H1 (cell line): Measurements from ENCODE around the gene FBXO30. TPM values are rescaled to one million over a fixed set of nuclear protein-coding genes. Genes with fewer than 3 reads are reported as not detected.

Experiments used
- CTCF ChIA-PET: fragments of 300-600 bp; sonication (Branson Sonifier 250); formaldehyde crosslinking; loops from one replicate; lab custom pipeline; 2021; ENCODE audit not compliant: partially characterized antibody; lab: Charles Lee
- POLR2A ChIA-PET: fragments of 300-600 bp; sonication (Branson Sonifier 250); formaldehyde crosslinking; loops from one replicate; lab custom pipeline; 2021; ENCODE audit warnings: inconsistent platforms; ENCODE audit not compliant: partially characterized antibody; lab: Charles Lee
- DNase-seq, 2 experiments: peaks; one replicate each; pipeline versions ENCODE4 v3.0.0 to v3.0.0-alpha.2; 2010 to 2022; ENCODE audit warnings: low spot score in 2 of 2, low read depth in 1 of 2, mixed read lengths in 1 of 2
- FAIRE-seq: peaks from 2 replicates; lab custom pipeline; 2011; peaks lifted over from hg19 to GRCh38; lab: Jason Lieb, UNC
- H2AFZ ChIP-seq: 2 replicates; pipeline ENCODE4 v1.8.1; 2012; ENCODE audit warnings: low read length, inconsistent platforms
- H2AK5ac ChIP-seq: 2 replicates; pipeline ENCODE4 v1.6.1; 2013; ENCODE audit warnings: low read depth, low read length
- H2BK120ac ChIP-seq: replicated peaks from 2 replicates; pipeline ENCODE3; 2013; ENCODE audit warnings: low read depth, low read length, inconsistent platforms
- H2BK12ac ChIP-seq: 2 replicates; pipeline ENCODE4 v1.6.1; 2013; ENCODE audit warnings: low read depth, low read length
- H2BK15ac ChIP-seq: 2 replicates; pipeline ENCODE4 v1.6.1; 2013; ENCODE audit warnings: low read length
- H2BK20ac ChIP-seq: 2 replicates; pipeline ENCODE4 v1.6.1; 2013; ENCODE audit warnings: low read length
- H2BK5ac ChIP-seq: 2 replicates; pipeline ENCODE4 v1.6.1; 2013; ENCODE audit warnings: low read depth, low read length
- H3K14ac ChIP-seq: 2 replicates; pipeline ENCODE4 v1.6.1; 2013; ENCODE audit warnings: inconsistent platforms; ENCODE audit not compliant: insufficient read length
- H3K18ac ChIP-seq: 2 replicates; pipeline ENCODE4 v1.6.1; 2013; ENCODE audit warnings: low read length; ENCODE audit errors: extremely low read depth
- H3K23ac ChIP-seq: 2 replicates; pipeline ENCODE4 v1.6.1; 2013; ENCODE audit warnings: inconsistent platforms; ENCODE audit not compliant: insufficient read length
- H3K23me2 ChIP-seq: 2 replicates; pipeline ENCODE4 v1.6.1; 2013; ENCODE audit warnings: low read depth, low read length
- H3K27ac ChIP-seq: 2 replicates; pipeline ENCODE4 v1.6.1; 2011; ENCODE audit warnings: low read depth, low read length, inconsistent platforms
- H3K27me3 ChIP-seq, 4 experiments: replicated peaks in 1 of 4; 1 replicate in 1 of 4; 2 replicates in 3 of 4; pipeline versions ENCODE4 v1.6.1 to v1.8.1; 2011 to 2013; ENCODE audit warnings: low read length in 3 of 4, mild to moderate bottlenecking in 3 of 4, inconsistent platforms in 2 of 4, mixed read lengths in 2 of 4, moderate library complexity in 1 of 4; ENCODE audit not compliant: control insufficient read depth in 3 of 4, insufficient read depth in 3 of 4; ENCODE audit errors: extremely low read depth in 1 of 4
- H3K36me3 ChIP-seq, 4 experiments: 2 replicates each; pipeline versions ENCODE4 v1.6.1 to v1.8.1; 2011 to 2013; ENCODE audit warnings: mild to moderate bottlenecking in 4 of 4, low read length in 3 of 4, moderate library complexity in 2 of 4, control low read depth in 1 of 4, inconsistent platforms in 1 of 4; ENCODE audit not compliant: insufficient read depth in 4 of 4, control insufficient read depth in 2 of 4
- H3K4ac ChIP-seq: replicated peaks from 2 replicates; pipeline ENCODE3; 2013; ENCODE audit warnings: low read length, low read depth, mixed read lengths, inconsistent platforms; ENCODE audit not compliant: insufficient read length
- H3K4me1 ChIP-seq, 4 experiments: replicated peaks in 1 of 4; 1 replicate in 1 of 4; 2 replicates in 3 of 4; pipeline versions ENCODE4 v1.6.1 to v1.8.1; 2011 to 2013; ENCODE audit warnings: low read length in 3 of 4, inconsistent platforms in 2 of 4, mixed read lengths in 1 of 4; ENCODE audit not compliant: insufficient read depth in 4 of 4, control insufficient read depth in 3 of 4
- H3K4me2 ChIP-seq, 2 experiments: 2 replicates each; pipeline versions ENCODE4 v1.6.1 to v1.8.1; 2011 to 2013; ENCODE audit warnings: low read depth in 2 of 2, low read length in 2 of 2, control low read depth in 1 of 2, inconsistent platforms in 1 of 2, mild to moderate bottlenecking in 1 of 2; ENCODE audit not compliant: insufficient read depth in 1 of 2
- H3K4me3 ChIP-seq, 4 experiments: fragments of 200-600, 300-600 bp in 1 of 4; sonication (generic), shearing (Covaris generic), sonication (Bioruptor Twin) in 1 of 4; 2 replicates each; pipeline versions ENCODE4 v1.5.1 to v1.8.1; 2011 to 2016; ENCODE audit warnings: low read length in 4 of 4, low read depth in 3 of 4, control low read depth in 2 of 4, inconsistent platforms in 2 of 4, mild to moderate bottlenecking in 2 of 4, mixed read lengths in 1 of 4, moderate library complexity in 1 of 4; ENCODE audit not compliant: insufficient read depth in 2 of 4; ENCODE audit errors: extremely low read depth in 1 of 4
- H3K56ac ChIP-seq: replicated peaks from 2 replicates; pipeline ENCODE3; 2013; ENCODE audit warnings: low read depth, mild to moderate bottlenecking, mixed read lengths, low read length, inconsistent platforms; ENCODE audit not compliant: insufficient read length
- H3K79me1 ChIP-seq: 2 replicates; pipeline ENCODE4 v1.6.1; 2013; ENCODE audit warnings: low read depth, low read length, control low read depth
- H3K79me2 ChIP-seq, 2 experiments: 2 replicates each; pipeline versions ENCODE4 v1.6.1 to v1.8.1; 2012 to 2013; ENCODE audit warnings: low read length in 2 of 2, mild to moderate bottlenecking in 2 of 2, inconsistent platforms in 1 of 2; ENCODE audit not compliant: insufficient read depth in 2 of 2, control insufficient read depth in 1 of 2
- H3K9ac ChIP-seq, 4 experiments: replicated peaks in 1 of 4; 1 replicate in 1 of 4; 2 replicates in 3 of 4; pipeline versions ENCODE4 v1.6.1 to v1.8.1; 2011 to 2013; ENCODE audit warnings: low read depth in 3 of 4, low read length in 3 of 4, control low read depth in 2 of 4, mild to moderate bottlenecking in 2 of 4, moderate library complexity in 2 of 4, inconsistent platforms in 1 of 4; ENCODE audit errors: extremely low read depth in 1 of 4
- H3K9me3 ChIP-seq, 2 experiments: 2 replicates each; pipeline versions ENCODE4 v1.6.1 to v1.8.1; 2012 to 2013; ENCODE audit warnings: mild to moderate bottlenecking in 2 of 2, moderate library complexity in 2 of 2, control low read depth in 1 of 2, inconsistent platforms in 1 of 2, low read depth in 1 of 2, low read length in 1 of 2, mixed read lengths in 1 of 2; ENCODE audit not compliant: insufficient read depth in 2 of 2
- H4K20me1 ChIP-seq, 2 experiments: replicated peaks in 1 of 2; 2 replicates each; pipeline versions ENCODE3 to v1.8.1; 2011 to 2013; ENCODE audit warnings: inconsistent platforms in 2 of 2, low read length in 2 of 2, mild to moderate bottlenecking in 1 of 2; ENCODE audit not compliant: insufficient read depth in 2 of 2, control insufficient read depth in 1 of 2
- H4K5ac ChIP-seq: 2 replicates; pipeline ENCODE4 v1.6.1; 2013; ENCODE audit warnings: low read length, low read depth, mixed read lengths, inconsistent platforms; ENCODE audit not compliant: insufficient read length
- H4K8ac ChIP-seq: 2 replicates; pipeline ENCODE4 v1.8.0; 2013; ENCODE audit warnings: mild to moderate bottlenecking, moderate library complexity, low read length, inconsistent platforms; ENCODE audit not compliant: insufficient read depth; ENCODE audit errors: extremely low read depth
- H4K91ac ChIP-seq: replicated peaks from 2 replicates; pipeline ENCODE3; 2013; ENCODE audit warnings: low read length, mixed read lengths, inconsistent platforms; ENCODE audit not compliant: insufficient read length
- CBX5 ChIP-seq: fragments of 300-800, 300-1000 bp; sonication (generic); IDR thresholded peaks from 2 replicates; pipeline ENCODE4 v1.7.1; 2016; ENCODE audit warnings: antibody characterized with exemption, low read length, low read depth
- EGR1 ChIP-seq: IDR thresholded peaks from 2 replicates; pipeline ENCODE4 v1.6.1; 2011; ENCODE audit warnings: low read depth, low read length, borderline replicate concordance
- EP300 ChIP-seq, 2 experiments: IDR thresholded peaks; 1 replicate in 1 of 2; 2 replicates in 1 of 2; pipeline ENCODE4 v1.6.1; 2011 to 2012; ENCODE audit warnings: low read depth in 2 of 2, low read length in 2 of 2, mild to moderate bottlenecking in 2 of 2, borderline replicate concordance in 1 of 2, inconsistent platforms in 1 of 2, moderate library complexity in 1 of 2
- GABPA ChIP-seq: IDR thresholded peaks from 2 replicates; pipeline ENCODE4 v1.6.1; 2011; ENCODE audit warnings: mild to moderate bottlenecking, low read length, moderate library complexity, borderline replicate concordance; ENCODE audit not compliant: insufficient read depth
- HDAC2 ChIP-seq, 2 experiments: fragments of 300-600 bp in 1 of 2; sonication (generic) in 1 of 2; IDR thresholded peaks; 2 replicates each; pipeline ENCODE4 v1.6.1; 2011 to 2012; ENCODE audit warnings: low read depth in 2 of 2, low read length in 2 of 2, mild to moderate bottlenecking in 2 of 2, moderate library complexity in 2 of 2, borderline replicate concordance in 1 of 2, inconsistent platforms in 1 of 2
- JUN ChIP-seq: IDR thresholded peaks from 2 replicates; pipeline ENCODE4 v1.6.1; 2011; ENCODE audit warnings: low read depth, mild to moderate bottlenecking, improper control_type of control experiment, low read length
- POU5F1 ChIP-seq: IDR thresholded peaks from 2 replicates; pipeline ENCODE4 v1.6.1; 2011; ENCODE audit warnings: low read depth, mild to moderate bottlenecking, low read length, moderate library complexity
- RXRA ChIP-seq: IDR thresholded peaks from 2 replicates; pipeline ENCODE4 v1.6.1; 2011; ENCODE audit warnings: low read depth, mild to moderate bottlenecking, low read length, moderate library complexity; ENCODE audit not compliant: insufficient read depth
- SAP30 ChIP-seq: fragments of 300-600 bp; sonication (generic); IDR thresholded peaks from 2 replicates; pipeline ENCODE4 v1.7.1; 2012; ENCODE audit warnings: low read length, moderate library complexity, mild to moderate bottlenecking, inconsistent platforms; ENCODE audit not compliant: insufficient read depth, insufficient replicate concordance
- SIN3A ChIP-seq, 2 experiments: IDR thresholded peaks in 1 of 2; conservative IDR thresholded peaks in 1 of 2; 2 replicates each; pipeline ENCODE4 v1.6.1; 2011 to 2012; ENCODE audit warnings: low read length in 2 of 2, improper control_type of control experiment in 1 of 2, low read depth in 1 of 2, mild to moderate bottlenecking in 1 of 2
- SUZ12 ChIP-seq: fragments of 200-600 bp; sonication (generic); IDR thresholded peaks from 2 replicates; pipeline ENCODE4 v1.6.1; 2012; ENCODE audit warnings: mild to moderate bottlenecking, inconsistent platforms, low read length, moderate library complexity, mixed read lengths
- TAF7 ChIP-seq: optimal IDR thresholded peaks from 2 replicates; pipeline ENCODE3; 2011; ENCODE audit warnings: low read depth, mild to moderate bottlenecking, inconsistent platforms, low read length, moderate library complexity, borderline replicate concordance
- TCF12 ChIP-seq: IDR thresholded peaks from 2 replicates; pipeline ENCODE4 v1.6.1; 2011; ENCODE audit warnings: low read depth, mild to moderate bottlenecking, low read length
- WGBS, 2 experiments: shearing (Covaris generic) in 1 of 2; methylation state at CpG; one replicate each; pipeline versions ENCODE4 v1.1.6 to v1.1.7; 2013 to 2015; ENCODE audit warnings: low lambda C conversion rate in 2 of 2, mixed read lengths in 2 of 2, inconsistent platforms in 1 of 2, low coverage in 1 of 2, missing lambda C conversion rate in 1 of 2; ENCODE audit not compliant: insufficient replicate concordance in 2 of 2, insufficient coverage in 1 of 2, insufficient read length in 1 of 2; ENCODE audit errors: extremely low coverage in 1 of 2, missing lambda C conversion rate in 1 of 2; 5-methylcytosine and 5-hydroxymethylcytosine counted together
- polyA plus RNA-seq, 7 experiments: library from polyadenylated mRNA; depleted of rRNA in 3 of 7; stranded (reverse) in 5 of 7; unstranded in 2 of 7; fragments of >200 nt in 5 of 7; fragments of 200-250 nt in 2 of 7; gene quantifications; 1 replicate in 5 of 7; 2 replicates in 1 of 7; 4 replicates in 1 of 7; pipeline versions ENCODE4 v1.2.1 to v1.2.3, GENCODE V29; 2011 to 2013; ENCODE audit warnings: missing spikeins in 2 of 7, mixed read lengths in 2 of 7
- total RNA-seq: library from RNA; stranded (reverse); fragmentation: NEBNext Ultra II Directional; extraction: Animal tissue kit (Norgen Biotek cat#: 25700); gene quantifications from 2 replicates; pipeline ENCODE4 v1.2.1, GENCODE V29; 2021

The FBXO30 gene
- total and polyA plus RNA-seq, 2 of the 8 experiments (the other 6 are each of a cell fraction or from before 2014, with no cell fraction given) = 3.9 to 18.3 TPM

GRCh38 chr6:145863366-145863765 is 48.8 kb upstream of the FBXO30 start:
- no peak overlapping the region for H3K56ac ChIP-seq
- H2BK5ac ChIP-seq = no peak overlapping the region
- no peak overlapping the region for H3K4ac ChIP-seq
- no peak overlapping the region for H2AFZ ChIP-seq
- no peak overlapping the region for H4K8ac ChIP-seq
- no peak for DNase-seq
- no peaks in the 10 kb centered on the region for H3K27me3 ChIP-seq
- no peak overlapping the region for H2BK15ac ChIP-seq
- no peak overlapping the region for H4K5ac ChIP-seq
- H3K4me2 ChIP-seq = no peak overlapping the region
- no peak overlapping the region for H3K23ac ChIP-seq
- no peaks in the 10 kb centered on the region for H3K79me2 ChIP-seq
- CTCF ChIA-PET = interaction anchor here (0.7 to 1.1 kb wide), 2 partner anchors 162 to 1484 kb away, joined by 3 read pairs; no protein-coding TSS in a partner anchor
- no peaks in the 10 kb centered on the region for H3K4me1 ChIP-seq
- no peak overlapping the region for H2BK20ac ChIP-seq
- no peak overlapping the region for H3K18ac ChIP-seq
- no peak for FAIRE-seq
- WGBS, 2 experiments = 64% methylated on average over 1 of the region's 1 CpG; no CpG with 5 or more reads in 1 of the 2 experiments
- no peaks in the 10 kb centered on the region for H3K36me3 ChIP-seq
- no peaks in the 10 kb centered on the region; the same call in 1 of the 2 replicates for H3K23me2 ChIP-seq
- POLR2A ChIA-PET = no interaction called here
- H3K79me1 ChIP-seq = no peaks in the 10 kb centered on the region
- peaks cover 0 to 1% of the 10 kb centered on the region in 2 experiments for H4K20me1 ChIP-seq
- no peak overlapping the region for H2BK120ac ChIP-seq
- H2BK12ac ChIP-seq = no peak overlapping the region
- no peaks in the 10 kb centered on the region for H3K9me3 ChIP-seq
- no peak overlapping the region for H3K27ac ChIP-seq
- no peak overlapping the region for H3K9ac ChIP-seq
- no peak overlapping the region for H3K4me3 ChIP-seq
- H3K14ac ChIP-seq = no peak overlapping the region
- H2AK5ac ChIP-seq = no peak overlapping the region
- no peak overlapping the region for H4K91ac ChIP-seq
- TF ChIP-seq GABPA (no peak), SAP30 (no peak), EGR1 (no peak), TAF7 (no peak), HDAC2 (IDR thresholded peaks at IDR 0.05; ENCODE audit: borderline replicate concordance in 1 of 2, low read depth in 2 of 2, low read length in 2 of 2) (no peak), EP300 (IDR thresholded peaks at IDR 0.05; ENCODE audit: borderline replicate concordance in 1 of 2, low read depth in 2 of 2, low read length in 2 of 2) (no peak), POU5F1 (no peak), SIN3A (conservative IDR thresholded peaks at IDR 0.05 in 1 of 2, IDR thresholded peaks at IDR 0.05 in 1 of 2; ENCODE audit: low read depth in 1 of 2, low read length in 2 of 2) (no peak), TCF12 (no peak), SUZ12 (no peak), RXRA (no peak), JUN (no peak), CBX5 (no peak)
